Loucy (cell line): ENCODE results near the gene ATP10B.

ENCODE experiments used
- H2AFZ ChIP-seq: fragments of 200-600 bp; sonication (generic); 2 replicates; pipeline ENCODE4 v1.6.0; 2016; ENCODE audit warnings: antibody characterized with exemption, mild to moderate bottlenecking, low read length, moderate library complexity
- H3F3A ChIP-seq: fragments of 200-600 bp; 2 replicates; pipeline ENCODE4 v1.6.0; 2016; ENCODE audit warnings: antibody characterized with exemption, low read depth, mild to moderate bottlenecking
- H3K27me3 ChIP-seq: fragments of 200-600 bp; sonication (generic); 2 replicates; pipeline ENCODE4 v1.6.1; 2014; ENCODE audit warnings: low read length, mild to moderate bottlenecking; ENCODE audit not compliant: insufficient read depth, poor library complexity, severe bottlenecking
- H3K36me3 ChIP-seq: fragments of 200-600 bp; sonication (generic); 2 replicates; pipeline ENCODE4 v1.6.1; 2016; ENCODE audit warnings: low read length; ENCODE audit not compliant: insufficient read depth
- H3K4me1 ChIP-seq: fragments of 200-600 bp; sonication (generic); 2 replicates; pipeline ENCODE4 v1.5.1; 2014; ENCODE audit warnings: low read length, mild to moderate bottlenecking; ENCODE audit not compliant: insufficient read depth, poor library complexity, severe bottlenecking
- H3K4me2 ChIP-seq: fragments of 200-600 bp; sonication (generic); 2 replicates; pipeline ENCODE4 v1.6.0; 2014; ENCODE audit warnings: antibody characterized with exemption, low read length, low read depth, mild to moderate bottlenecking; ENCODE audit not compliant: poor library complexity, severe bottlenecking
- H3K4me3 ChIP-seq: fragments of 200-600 bp; sonication (generic); 2 replicates; pipeline ENCODE4 v1.5.1; 2014; ENCODE audit warnings: low read length, mild to moderate bottlenecking, mixed read lengths; ENCODE audit not compliant: poor library complexity, severe bottlenecking
- H3K79me2 ChIP-seq: fragments of 200-600 bp; sonication (generic); 2 replicates; pipeline ENCODE4 v1.6.1; 2014; ENCODE audit warnings: low read length; ENCODE audit not compliant: insufficient read depth
- H3K9ac ChIP-seq: fragments of 200-600 bp; sonication (generic); 2 replicates; pipeline ENCODE4 v1.6.0; 2014; ENCODE audit warnings: mild to moderate bottlenecking, low read depth, low read length, moderate library complexity; ENCODE audit not compliant: poor library complexity, severe bottlenecking
- H3K9me2 ChIP-seq: fragments of 200-600 bp; sonication (generic); replicated peaks from 2 replicates; pipeline ENCODE4 v1.6.1; 2016; ENCODE audit warnings: low read depth, low read length, mixed read lengths
- H3K9me3 ChIP-seq: fragments of 200-600 bp; sonication (generic); 2 replicates; pipeline ENCODE4 v1.6.1; 2014; ENCODE audit warnings: mild to moderate bottlenecking, antibody characterized with exemption, low read length, low read depth; ENCODE audit not compliant: insufficient read depth
- H4K20me1 ChIP-seq: fragments of 200-600 bp; sonication (generic); 2 replicates; pipeline ENCODE4 v1.6.0; 2014; ENCODE audit warnings: antibody characterized with exemption, low read length, mild to moderate bottlenecking; ENCODE audit not compliant: insufficient read depth, poor library complexity, severe bottlenecking
- CTCF ChIP-seq: fragments of 200-600 bp; sonication (generic); conservative IDR thresholded peaks from 2 replicates; pipeline ENCODE4 v1.5.1; 2014; ENCODE audit warnings: mild to moderate bottlenecking, antibody characterized with exemption, low read length
- EZH2phosphoT487 ChIP-seq: fragments of 200-600 bp; IDR thresholded peaks from 2 replicates; pipeline ENCODE4 v1.6.1; 2018; ENCODE audit warnings: antibody characterized with exemption, mild to moderate bottlenecking, moderate library complexity, borderline replicate concordance

ATP10B gene

GRCh38 chr5:160851451-160851850, 560 bp downstream of the ATP10B start:
- no peaks in the 10 kb centered on the region for H3K9me3 ChIP-seq
- no peaks in the 10 kb centered on the region for H3K36me3 ChIP-seq
- no peaks in the 10 kb centered on the region for H3K4me1 ChIP-seq
- H3K4me3 ChIP-seq: no peak overlapping the region
- TF ChIP-seq CTCF (no peak), EZH2phosphoT487 (no peak)
- H3K79me2 ChIP-seq: no peaks in the 10 kb centered on the region
- H3K4me2 ChIP-seq: no peak overlapping the region
- H3K9me2 ChIP-seq: no peaks in the 10 kb centered on the region
- H2AFZ ChIP-seq: no peak overlapping the region
- H3K27me3 ChIP-seq: no peaks in the 10 kb centered on the region
- H3F3A ChIP-seq: no peaks in the 10 kb centered on the region
- no peaks in the 10 kb centered on the region for H4K20me1 ChIP-seq
- H3K9ac ChIP-seq: no peak overlapping the region

- no peak overlapping the region for H2AFZ ChIP-seq
- H3K9me3 ChIP-seq: no peaks in the 10 kb centered on the region
- no peaks in the 10 kb centered on the region for H4K20me1 ChIP-seq
- H3K4me3 ChIP-seq: no peak overlapping the region
- H3K4me2 ChIP-seq: no peak overlapping the region
- no peaks in the 10 kb centered on the region for H3K36me3 ChIP-seq
- TF ChIP-seq CTCF (no peak), EZH2phosphoT487 (no peak)
- no peak overlapping the region for H3K9ac ChIP-seq
- H3K9me2 ChIP-seq: no peaks in the 10 kb centered on the region
- no peaks in the 10 kb centered on the region for H3F3A ChIP-seq
- H3K4me1 ChIP-seq: no peaks in the 10 kb centered on the region
- H3K27me3 ChIP-seq: no peaks in the 10 kb centered on the region
- H3K79me2 ChIP-seq: no peaks in the 10 kb centered on the region
These were observed 1.6 kb downstream of the ATP10B start for GRCh38 chr5:160850421-160850820.

GRCh38 chr5:160847526-160848085, 4.4 kb downstream of the ATP10B start:
- H3K9me3 ChIP-seq: no peaks in the 10 kb centered on the region
- H3K9ac ChIP-seq: no peak overlapping the region
- H3K4me3 ChIP-seq: no peak overlapping the region
- H3K4me1 ChIP-seq: no peaks in the 10 kb centered on the region
- H3K9me2 ChIP-seq: no peaks in the 10 kb centered on the region
- no peak overlapping the region for H3K4me2 ChIP-seq
- no peak overlapping the region for H2AFZ ChIP-seq
- H3K79me2 ChIP-seq: no peaks in the 10 kb centered on the region
- no peaks in the 10 kb centered on the region for H3K36me3 ChIP-seq
- TF ChIP-seq CTCF: no peak
- TF ChIP-seq EZH2phosphoT487: no peak
- H3K27me3 ChIP-seq: no peaks in the 10 kb centered on the region
- H4K20me1 ChIP-seq: no peaks in the 10 kb centered on the region
- H3F3A ChIP-seq: no peaks in the 10 kb centered on the region
